ENCODE measurements around the gene DCUN1D4. TPM values are rescaled to one million over a fixed set of nuclear protein-coding genes. Genes with fewer than 3 reads are reported as not detected.

The DCUN1D4 gene
- 71.2 TPM for total RNA-seq

DNA sequence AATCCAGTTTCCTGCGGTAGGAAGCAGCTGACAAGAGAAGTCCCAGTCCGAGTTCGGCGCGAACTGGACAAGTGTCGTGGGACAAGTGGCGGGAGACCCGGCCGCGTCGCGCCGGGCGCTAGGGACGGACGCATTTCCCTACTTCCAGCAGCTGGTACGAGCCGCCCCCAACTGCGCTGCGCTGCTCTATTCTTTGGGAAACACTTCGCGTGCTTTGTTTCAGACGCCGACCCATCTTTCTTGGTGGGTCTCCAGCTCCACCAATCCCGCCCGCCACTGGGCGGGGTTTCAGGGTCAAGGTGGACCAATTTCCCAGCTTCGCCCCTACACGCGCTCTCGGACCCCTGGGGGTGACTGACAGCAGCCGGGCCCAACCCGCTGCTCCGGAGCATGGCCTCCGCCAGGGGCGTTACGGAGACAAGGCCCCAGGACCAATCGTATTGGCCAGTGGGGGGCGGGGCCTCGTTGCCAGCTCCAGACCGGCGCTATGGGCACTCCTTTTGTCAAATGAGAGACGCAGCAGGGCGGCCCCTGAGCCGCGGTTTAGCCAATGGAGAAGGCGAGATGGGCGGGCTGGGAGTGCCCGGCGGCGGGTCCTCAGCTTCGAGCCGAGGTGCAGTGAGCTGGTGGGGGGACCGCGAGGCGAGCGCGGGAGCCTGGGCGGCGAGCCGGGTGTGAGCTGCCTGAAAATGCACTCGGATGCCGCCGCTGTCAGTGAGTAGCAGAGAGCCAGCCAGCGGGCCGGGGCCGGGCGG is at the start of gene DCUN1D4:
Gene DCUN1D4, plus strand, starts transcription at position 600 of the 755 bp plus-strand sequence. Its CDS starts 90 bp downstream, at position 690.
- DNase-seq (ENCODE audit: low spot score), result peak; percentile 100

DNA sequence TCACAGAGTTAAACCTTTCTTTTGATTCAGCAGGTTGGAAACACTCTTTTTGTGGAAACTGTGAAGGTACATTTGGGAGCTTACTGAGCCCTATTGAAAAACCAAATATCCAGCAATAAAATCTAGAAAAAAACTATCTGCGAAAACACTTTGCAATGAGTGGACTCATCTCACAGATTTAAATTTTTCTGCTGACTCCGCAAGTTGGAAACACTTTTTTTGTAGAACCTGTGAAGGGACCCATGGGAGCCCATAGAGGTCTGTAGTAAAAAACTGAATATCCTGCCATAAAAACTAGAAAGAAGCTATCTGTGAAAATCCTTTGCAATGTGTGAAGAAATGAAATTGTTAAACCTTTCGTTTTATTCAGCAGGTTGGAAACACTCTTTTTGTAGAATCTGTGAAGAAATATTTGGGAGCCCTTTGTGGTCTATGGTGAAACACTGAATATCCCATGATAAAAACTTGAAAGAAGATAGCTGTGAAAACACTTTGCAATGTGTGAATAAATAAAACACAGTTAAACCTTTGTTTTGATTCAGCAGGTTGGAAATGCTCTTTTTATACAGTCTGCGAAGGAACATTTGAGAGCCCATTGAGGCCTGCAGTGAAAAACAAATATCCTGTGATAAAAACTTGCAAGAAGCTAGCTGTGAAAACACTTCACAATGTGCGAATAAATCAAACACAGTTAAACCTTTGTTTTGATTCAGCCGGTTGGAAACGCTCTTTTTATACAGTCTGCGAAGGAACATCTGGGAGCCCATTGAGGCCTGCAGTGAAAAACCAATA is 22.3 kb upstream of the DCUN1D4 start:
- no peak for DNase-seq (ENCODE audit: low spot score)

DNA sequence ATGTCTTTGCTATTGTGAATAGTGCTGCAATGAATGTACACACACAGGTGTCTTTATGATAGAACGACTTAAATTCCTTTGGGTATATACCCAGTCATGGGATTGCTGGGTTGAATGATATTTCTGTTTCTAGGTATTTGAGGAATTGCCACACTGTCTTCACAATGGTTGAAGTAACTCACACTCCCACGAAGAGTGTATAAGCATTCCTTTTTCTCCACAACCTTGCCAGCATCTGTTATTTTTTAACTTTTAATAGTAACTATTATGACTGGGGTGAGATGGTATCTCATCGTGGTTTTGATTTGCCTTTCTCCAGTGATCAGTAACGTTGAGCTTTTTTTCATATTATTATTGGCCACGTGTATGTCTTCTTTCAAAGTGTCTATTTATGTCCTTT is 17.6 kb upstream of the DCUN1D4 start:
- DNase-seq (ENCODE audit: low spot score), result no peak

DNA sequence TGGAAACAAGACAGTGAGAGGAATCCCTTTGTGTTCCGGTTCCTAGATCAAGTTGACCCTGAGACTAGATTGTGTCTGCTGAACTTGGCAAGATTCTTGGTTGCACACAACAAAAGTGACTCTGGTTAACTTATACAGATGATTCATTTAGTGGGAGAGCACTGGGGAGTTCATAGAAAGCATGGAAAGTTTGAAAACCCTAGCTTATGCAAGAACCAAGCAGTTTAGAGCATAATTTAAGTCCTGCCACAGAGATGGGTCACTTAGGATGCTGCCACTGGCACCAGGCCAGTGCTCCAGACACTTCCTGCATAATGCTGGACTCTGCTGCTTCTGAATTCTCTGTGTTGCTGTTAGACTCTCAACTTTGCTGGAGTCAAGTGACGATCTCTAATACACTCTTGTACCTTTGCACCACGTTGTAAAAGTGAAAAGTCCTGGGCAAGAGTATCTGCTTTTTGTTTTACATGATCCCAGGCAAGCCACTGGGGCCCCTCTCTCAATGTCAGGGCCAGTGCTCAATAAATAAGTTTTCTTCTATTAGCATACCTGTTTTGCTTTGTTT is 12.7 kb upstream of the DCUN1D4 start:
- DNase-seq (ENCODE audit: low spot score), result no peak

DNA sequence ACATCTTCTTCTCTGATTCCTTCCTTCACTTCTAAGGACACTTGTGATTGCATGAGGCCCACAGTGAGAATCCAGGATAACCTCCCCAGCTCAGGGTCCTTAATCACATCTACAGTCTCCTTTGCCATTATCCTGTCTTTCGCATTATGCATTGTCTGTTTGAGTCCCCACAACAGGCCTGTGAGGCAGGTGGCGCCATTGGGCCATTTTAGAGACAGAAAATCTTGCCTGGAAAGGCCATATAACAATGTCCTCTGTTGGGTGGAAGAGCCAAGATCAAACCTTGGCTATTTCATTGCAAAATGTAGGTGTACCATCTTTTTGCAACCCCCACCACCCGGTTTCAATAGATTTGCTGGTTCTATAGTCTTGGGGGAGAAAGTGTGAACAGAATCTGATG is 11.8 kb upstream of the DCUN1D4 start:
- peak; percentile 73 for DNase-seq (ENCODE audit: low spot score)

DNA sequence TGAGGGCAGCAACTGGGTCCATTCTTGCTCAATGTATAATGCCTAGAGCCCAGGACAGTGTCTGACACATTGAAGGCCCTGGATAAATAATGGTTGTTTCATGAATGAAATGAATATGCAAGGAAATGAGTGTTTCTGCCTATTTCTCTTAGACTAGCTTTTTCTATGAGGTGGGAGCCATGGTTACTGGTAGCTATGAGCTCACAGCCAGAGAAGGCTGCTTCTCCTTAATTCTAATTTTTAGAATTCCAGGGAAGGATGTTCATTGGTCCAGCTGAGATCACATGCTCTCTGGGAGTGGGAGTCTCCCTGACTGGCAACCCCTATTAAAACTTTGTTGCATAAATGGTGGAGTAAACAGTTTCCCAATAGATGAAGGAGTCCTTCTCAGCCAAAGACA is 9.7 kb upstream of the DCUN1D4 start:
- no peak for DNase-seq (ENCODE audit: low spot score)

DNA sequence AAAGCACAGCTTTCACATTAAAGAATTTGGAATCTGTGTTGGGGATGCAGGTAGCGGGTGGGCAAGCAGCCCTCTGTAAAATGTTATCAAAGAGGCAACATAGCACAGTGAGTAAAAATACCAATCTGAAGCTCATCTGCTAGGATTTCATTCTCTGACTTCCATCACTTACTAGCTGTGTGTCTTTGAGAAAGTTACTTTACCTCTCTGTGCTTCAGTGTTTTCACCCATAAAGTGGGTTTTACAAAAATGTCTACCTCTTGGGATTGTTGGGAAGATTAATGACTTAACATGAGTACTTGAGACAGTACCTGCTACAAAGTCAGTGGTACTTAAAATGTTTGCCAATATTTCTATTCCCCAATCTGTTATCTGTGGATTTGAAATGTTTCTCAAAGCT is 7.9 kb upstream of the DCUN1D4 start:
- no peak for DNase-seq (ENCODE audit: low spot score)

DNA sequence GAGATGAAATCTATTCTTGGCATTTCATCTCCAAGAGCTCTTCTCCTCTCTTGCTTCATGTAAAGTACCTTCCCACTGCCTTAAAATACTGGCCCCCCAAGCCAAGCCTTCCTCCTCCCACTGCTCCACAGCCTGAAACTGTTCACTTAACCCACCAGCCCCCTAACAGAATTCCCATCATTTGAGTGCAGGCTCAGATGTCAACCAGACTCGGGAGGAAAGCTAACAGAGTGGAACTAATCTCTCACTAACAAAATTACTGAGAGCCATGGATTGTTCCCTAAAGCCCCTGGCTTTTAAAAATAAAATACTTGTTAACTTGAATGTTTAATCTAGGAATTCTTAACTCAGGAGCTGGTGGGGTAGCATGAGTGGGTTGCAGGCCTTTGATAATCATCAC is 7.1 kb upstream of the DCUN1D4 start:
- DNase-seq (ENCODE audit: low spot score), result no peak

DNA sequence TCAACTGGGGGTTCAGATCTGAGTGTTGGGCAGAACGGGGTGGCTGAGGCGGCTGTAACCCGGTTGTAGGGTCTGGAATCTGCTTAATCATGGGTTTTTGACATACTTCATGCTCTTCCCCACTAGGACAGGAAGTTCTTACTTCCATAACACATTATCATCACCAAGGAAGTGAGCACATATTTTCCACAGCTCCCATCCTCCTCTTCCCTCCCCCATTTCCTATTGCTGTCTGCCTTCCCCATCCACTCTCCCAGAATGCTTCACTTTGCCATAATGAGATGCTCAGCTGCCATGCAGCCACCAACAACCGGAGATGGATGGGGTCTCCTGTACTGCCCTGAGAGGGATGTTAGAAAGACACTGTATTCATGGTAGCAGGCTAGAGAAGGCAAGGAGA is 6.4 kb upstream of the DCUN1D4 start:
- DNase-seq (ENCODE audit: low spot score), result no peak

DNA sequence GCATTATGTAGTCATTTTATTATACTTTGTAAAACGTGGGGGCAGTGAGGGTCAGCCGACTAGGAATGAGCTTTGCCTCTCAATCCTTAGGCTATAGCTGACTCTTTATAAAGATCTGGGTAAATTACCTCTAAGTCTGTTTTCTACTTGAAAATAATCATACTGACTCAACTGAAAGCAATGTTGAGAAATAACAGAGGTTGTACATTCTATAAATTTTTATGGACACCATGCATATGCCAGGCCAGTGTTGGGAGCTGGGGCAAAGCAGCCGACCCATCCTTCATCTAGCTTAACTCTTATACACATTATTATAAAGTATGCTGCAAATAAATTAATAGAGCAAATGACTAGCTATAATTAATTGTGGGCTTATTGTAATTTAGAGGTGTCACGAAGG is 2.2 kb upstream of the DCUN1D4 start:
- no peak for DNase-seq (ENCODE audit: low spot score)

DNA sequence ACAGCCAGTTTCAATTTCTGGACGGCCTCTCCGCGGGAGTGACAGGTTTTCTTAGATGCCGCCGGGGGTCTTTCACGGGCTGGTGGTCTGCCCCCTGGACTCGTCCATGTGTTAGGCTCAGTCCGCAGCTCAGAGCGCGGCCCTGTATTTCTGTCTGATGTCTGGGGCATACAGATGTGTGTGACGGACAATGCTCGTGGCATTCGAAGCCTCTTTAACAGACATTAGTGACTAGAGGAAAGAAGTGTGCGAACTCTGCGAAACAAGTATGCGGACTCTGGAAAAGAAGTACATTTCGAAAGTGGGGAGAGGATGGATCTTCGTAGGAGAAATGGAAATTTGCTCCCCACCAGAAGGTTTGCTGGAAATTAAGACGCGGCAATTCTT is 793 bp upstream of the DCUN1D4 start:
- DNase-seq (ENCODE audit: low spot score), result peak; percentile 46

DNA sequence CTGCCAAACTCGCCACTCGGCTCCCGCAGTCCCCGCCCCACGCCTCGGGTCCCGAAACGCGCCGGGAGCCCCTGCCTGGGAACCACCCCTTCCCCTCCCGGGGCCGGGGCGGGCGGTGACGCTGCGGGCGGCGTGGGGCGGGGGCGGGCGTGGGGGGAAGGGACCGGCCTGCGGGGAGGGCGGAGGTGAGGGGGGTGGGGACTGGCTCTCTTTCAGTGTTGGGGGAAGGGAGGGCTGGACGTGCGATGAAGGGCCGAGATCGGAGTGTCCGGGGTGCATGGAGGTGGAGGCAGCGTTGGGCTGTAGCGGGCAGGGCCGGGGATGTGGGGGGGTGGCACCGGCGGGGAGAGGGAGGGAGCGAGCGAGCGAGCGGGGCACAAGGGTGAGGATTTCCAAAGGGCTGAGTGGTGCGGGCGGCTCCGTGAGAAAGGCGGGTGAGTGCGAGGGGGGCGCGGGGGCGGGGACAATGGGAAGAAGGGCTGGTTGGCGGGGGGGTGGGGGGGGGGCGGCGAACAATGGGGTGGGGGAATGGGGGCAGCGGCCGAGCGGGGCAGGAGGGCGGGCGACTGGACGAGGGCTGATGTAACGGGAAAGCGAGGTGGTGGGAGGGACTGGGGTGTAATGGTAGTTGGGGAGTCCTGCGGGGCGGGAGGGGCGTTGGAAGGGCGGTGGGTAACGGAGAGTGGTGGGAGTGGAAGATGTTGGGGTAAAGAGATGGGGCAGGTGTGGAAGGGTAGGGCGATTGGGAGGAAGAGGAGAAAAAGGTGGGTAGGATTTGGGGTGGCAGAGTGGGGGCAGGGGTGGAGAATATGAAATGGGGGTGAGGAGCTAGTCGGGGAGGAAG is 578 bp downstream of the DCUN1D4 start:
- DNase-seq (ENCODE audit: low spot score), result peak; percentile 81

DNA sequence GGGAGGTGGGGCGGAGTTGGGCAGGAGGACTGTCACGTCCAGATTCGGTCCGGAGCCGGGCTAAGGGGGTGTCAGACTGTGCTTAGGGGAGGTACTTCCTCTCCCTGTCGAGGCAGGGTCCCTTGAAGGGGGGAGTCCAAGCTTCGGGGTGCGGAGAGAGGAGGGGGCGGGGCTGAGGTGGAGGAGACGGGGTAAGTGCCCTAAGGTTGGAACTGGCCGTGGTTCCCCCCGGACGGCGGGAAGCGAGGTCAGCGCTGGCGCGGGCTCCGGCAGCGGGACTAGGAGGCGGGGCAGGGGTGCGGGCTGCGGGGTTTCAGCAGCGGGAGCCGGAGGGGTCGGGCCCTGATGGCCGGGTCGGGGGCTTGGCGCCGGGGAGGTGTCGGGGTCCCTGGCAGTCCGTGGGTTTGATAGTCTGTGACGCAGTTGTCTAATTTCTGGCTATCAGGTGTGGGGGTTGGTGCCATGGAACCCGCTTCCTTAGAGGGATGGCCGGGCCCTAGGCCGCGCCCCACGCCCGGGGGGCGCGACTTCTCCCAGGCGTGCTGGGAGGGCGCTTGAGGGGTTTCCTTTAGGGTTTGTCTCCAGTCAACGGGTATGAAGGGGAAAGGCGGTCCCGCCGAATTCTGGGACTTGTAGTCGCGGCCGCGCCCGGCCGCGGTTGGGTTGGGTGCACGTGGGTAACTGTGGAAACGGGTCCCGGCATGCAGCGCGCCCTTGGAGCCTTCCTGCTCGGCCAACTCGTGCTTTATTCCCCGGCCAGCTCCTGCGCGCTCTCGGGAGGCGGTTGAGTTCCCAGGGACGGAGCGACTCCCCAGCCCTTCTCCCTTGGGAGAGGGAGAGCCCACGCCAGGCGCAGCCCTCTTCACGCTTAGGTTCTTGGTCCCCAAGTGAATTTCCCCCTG is 1.5 kb downstream of the DCUN1D4 start:
- peak; percentile 96 for DNase-seq (ENCODE audit: low spot score)

DNA sequence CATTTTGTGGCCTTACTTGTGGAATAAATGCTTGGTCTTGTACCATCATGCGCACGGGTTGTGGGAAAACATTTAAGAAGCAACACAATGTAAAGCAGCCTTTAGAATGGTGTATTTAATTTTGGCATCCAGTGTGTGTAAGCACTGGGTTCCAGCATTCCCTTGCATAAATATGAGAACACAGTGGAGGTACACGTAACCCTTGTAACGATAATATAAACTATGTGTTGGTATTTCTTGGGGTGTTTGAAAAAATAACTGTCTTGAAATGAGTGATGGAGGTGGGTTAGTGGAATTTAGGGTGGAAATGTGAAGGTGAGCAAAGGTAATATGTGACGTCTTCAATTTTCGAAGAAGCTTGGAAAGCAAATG is 2.1 kb downstream of the DCUN1D4 start:
- no peak for DNase-seq (ENCODE audit: low spot score)

DNA sequence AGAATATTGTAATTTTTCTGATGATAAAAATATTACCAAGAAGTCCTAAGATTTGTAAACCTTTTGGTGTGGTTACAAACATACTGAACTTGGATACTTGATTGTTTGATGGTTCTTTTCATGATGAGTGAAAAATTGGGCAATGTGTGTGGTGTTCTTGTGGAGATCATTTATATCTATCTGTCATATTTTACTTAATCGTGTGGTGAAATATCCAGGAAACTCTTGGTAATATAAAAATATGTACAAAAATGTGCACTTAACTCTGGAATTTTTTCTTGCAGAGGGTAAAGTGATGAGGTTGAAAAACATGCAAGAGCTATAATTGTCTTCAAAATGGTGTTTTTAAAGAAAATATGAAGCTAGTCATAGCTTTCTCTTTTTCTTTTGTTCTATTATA is 2.8 kb downstream of the DCUN1D4 start:
- no peak for DNase-seq (ENCODE audit: low spot score)

DNA sequence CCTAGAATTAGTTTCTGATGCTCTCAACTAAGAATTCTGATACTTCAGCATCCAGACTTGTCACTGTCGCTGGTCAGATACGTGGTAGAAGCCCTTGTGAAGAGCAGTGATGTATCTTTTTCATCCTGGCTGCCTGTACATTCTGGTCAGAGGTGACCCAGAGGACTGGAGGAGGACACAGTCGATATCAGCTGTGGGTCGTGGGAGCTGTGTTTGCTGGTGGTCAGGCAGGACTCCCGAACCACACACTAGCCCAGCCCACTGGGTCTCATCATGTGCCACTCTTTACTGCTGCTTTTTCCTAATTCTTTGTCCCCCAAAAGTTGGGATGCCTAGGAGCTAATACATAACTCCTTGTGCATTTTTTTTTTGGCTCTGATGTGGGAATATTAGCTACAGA is 6.5 kb downstream of the DCUN1D4 start:
- no peak for DNase-seq (ENCODE audit: low spot score)

DNA sequence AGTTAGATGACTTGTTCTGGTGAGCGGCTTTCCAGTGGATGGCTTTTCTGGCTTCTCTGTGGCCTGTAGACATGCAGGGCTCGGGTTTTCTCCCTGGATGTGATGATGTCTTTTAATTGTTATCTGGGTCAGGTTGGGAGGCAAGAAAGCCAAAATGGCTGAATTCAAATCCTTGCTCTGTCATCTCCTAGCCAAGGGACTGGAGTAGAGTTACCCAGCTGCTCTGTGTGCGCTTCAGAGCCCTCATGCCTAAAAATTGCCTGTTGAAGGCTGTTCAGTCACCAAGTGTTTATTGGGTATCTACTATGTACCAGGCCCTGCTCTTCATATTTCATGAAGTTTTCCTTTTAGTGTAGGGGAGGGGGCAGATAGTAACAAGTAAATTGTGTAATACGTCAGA is 7.3 kb downstream of the DCUN1D4 start:
- no peak for DNase-seq (ENCODE audit: low spot score)

DNA sequence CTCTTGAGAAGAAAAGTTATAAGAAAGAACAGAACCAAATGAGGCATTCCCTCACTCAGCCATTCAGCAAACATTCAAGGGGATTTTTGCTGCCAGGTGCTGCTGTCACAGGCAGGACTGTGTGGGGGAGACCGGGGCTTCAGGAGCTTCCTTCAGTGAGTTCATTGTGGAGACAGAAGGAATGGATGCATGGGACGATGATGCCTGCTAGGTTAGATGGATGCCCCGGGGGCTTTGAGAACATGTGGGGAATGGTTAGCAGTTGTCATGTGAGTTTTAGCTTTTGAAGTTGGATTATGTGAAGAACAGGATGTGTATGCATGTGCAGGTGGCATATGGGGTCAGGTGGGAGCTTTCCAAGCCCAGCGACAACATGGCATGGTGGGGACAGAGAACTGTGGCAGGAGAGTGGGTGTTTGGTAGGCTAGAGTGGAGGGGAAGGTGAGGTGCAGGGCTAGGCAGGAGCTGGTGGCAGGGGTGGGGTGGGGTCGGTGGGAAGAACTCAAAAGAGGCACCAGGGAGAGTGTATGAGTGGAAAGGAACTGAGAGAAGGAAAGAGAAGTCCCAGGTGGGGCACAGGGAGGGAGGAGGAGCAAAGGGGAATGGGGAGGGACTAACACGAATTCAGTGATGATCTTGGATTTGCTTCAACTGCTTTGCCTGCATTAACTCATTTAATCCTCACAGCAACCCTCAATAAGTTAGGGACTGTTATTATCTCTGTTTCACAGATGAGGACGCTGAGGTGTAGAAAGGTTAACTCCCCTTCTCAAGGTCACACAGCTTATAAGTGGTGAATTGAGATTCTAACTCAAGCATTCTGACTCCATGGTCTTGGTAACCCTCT is 8.4 kb downstream of the DCUN1D4 start:
- no peak for DNase-seq (ENCODE audit: low spot score)

DNA sequence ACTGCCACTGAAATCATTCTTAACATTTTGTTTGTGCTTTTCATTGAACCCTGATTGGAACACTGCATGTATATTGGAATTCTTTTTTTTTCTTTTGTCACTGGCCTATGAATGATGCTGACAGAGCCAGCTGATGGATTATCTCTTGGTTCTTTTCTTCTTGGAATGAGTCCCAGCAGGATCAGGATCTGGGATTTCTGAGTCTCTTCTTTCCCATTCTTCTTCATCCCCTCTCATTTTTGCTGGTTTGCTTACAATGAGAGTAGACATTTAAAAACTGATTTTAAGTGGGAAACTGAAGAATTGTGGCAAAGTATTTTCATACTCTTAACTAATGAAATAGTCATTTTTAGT is 9.0 kb downstream of the DCUN1D4 start:
- DNase-seq (ENCODE audit: low spot score), result no peak

DNA sequence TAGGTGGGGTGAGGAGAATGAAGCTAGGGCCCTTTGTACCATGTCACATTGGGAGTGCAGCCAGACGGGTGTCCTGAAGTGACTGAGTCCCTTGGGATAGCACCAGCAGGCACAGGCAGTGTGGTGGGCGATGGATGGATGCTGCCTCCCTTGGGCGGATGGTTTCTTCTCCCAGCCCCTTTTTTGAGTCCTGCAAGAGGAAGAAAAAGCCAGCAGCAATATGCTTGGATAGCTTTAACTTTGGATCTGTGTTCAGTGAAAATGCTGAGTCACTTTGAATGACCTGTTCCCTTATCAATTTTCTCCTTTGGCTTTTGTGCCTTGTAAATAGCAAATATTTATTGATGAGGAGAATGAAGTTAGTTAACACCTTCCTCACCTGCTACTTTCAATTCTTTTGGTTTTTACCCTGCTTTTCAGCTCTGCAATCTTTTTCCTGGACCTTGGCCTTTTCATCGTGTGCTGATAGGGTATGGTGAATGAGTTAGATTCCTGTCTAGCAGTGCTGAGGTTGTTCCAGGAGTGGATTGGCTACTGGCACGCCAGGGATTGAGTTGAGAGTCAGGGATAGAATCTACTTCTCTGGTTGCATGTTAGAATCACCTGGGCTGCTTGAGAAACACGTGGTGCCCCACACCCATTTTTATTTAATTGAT is 10.2 kb downstream of the DCUN1D4 start:
- DNase-seq (ENCODE audit: low spot score), result no peak

Data from ureter (tissue), 1 donor.